K562 (cell line): Measurements from ENCODE around the gene MBOAT2. TPM values are rescaled to one million over a fixed set of nuclear protein-coding genes. Genes with fewer than 3 reads are reported as not detected.

Experiments used
- ATAC-seq: fragments of 200-7000 bp; cut with Tn5 transposase; 3 replicates; pipeline ENCODE4 v1.9.1; 2020; ENCODE audit warnings: moderate library complexity
- BruUV-seq: library from RNA; stranded (reverse); fragments of 400-500 nt; replicated peaks from 2 replicates; lab custom pipeline; 2021; lab: Mats Ljungman, UMichigan
- CTCF ChIA-PET: fragments of 300-600 bp; formaldehyde crosslinking; extraction: SDS; loops from one replicate; lab custom pipeline; 2021; ENCODE audit warnings: low intra/inter-chr PET ratio; lab: Yijun Ruan, JAX
- POLR2A ChIA-PET: fragments of 300-600, 350-650 bp; sonication (Branson Sonifier 250); formaldehyde crosslinking; extraction: SDS; loops from one replicate; lab custom pipeline; 2021; ENCODE audit warnings: antibody characterized with exemption, inconsistent platforms; lab: Yijun Ruan, JAX
- DNase-seq, 4 experiments: peaks; one replicate each; pipeline versions ENCODE4 v3.0.0 to v3.0.0-alpha.2; 2011 to 2018; ENCODE audit warnings: low spot score in 3 of 4, mixed read lengths in 3 of 4; ENCODE audit errors: extremely low read depth in 1 of 4
- FAIRE-seq: peaks from 2 replicates; lab custom pipeline; 2011; peaks lifted over from hg19 to GRCh38; lab: Jason Lieb, UNC
- H2AFZ ChIP-seq: 2 replicates; pipeline ENCODE4 v1.6.0; 2011; ENCODE audit warnings: low read depth, low read length, control low read depth, inconsistent platforms
- H3K27ac ChIP-seq: fragments of 200-600 bp; 3 replicates; pipeline ENCODE4 v1.8.0; 2011; ENCODE audit warnings: low read depth, mild to moderate bottlenecking, control low read depth, inconsistent platforms, low read length, moderate library complexity, mixed read lengths; ENCODE audit errors: extremely low read depth
- H3K27me3 ChIP-seq, 2 experiments: fragments of 300-600 bp in 1 of 2; 2 replicates in 1 of 2; 3 replicates in 1 of 2; pipeline versions ENCODE4 v1.6.0 to v1.8.0; 2011; ENCODE audit warnings: inconsistent platforms in 2 of 2, low read length in 2 of 2, mild to moderate bottlenecking in 1 of 2, mixed read lengths in 1 of 2, moderate library complexity in 1 of 2; ENCODE audit not compliant: control insufficient read depth in 2 of 2, insufficient read depth in 2 of 2
- H3K36me3 ChIP-seq: fragments of 300-600 bp; 3 replicates; pipeline ENCODE4 v1.8.0; 2011; ENCODE audit warnings: mild to moderate bottlenecking, low read length, inconsistent platforms; ENCODE audit not compliant: control insufficient read depth, insufficient read depth
- H3K4me1 ChIP-seq, 2 experiments: fragments of 200-600 bp in 1 of 2; replicated peaks in 1 of 2; 2 replicates in 1 of 2; 3 replicates in 1 of 2; pipeline versions ENCODE4 v1.5.1 to v1.8.0; 2011; ENCODE audit warnings: inconsistent platforms in 2 of 2, low read length in 2 of 2, mild to moderate bottlenecking in 1 of 2, mixed read lengths in 1 of 2, moderate library complexity in 1 of 2; ENCODE audit not compliant: control insufficient read depth in 2 of 2, insufficient read depth in 2 of 2
- H3K4me2 ChIP-seq: 2 replicates; pipeline ENCODE4 v1.6.1; 2011; ENCODE audit warnings: low read length, control low read depth, inconsistent platforms, mixed read lengths; ENCODE audit not compliant: insufficient read depth
- H3K4me3 ChIP-seq: fragments of 200-600 bp; sonication (generic), shearing (Covaris generic); 2 replicates; pipeline ENCODE4 v1.5.1; 2016; ENCODE audit warnings: control low read depth, inconsistent platforms
- H3K79me2 ChIP-seq: fragments of 200-600 bp; 3 replicates; pipeline ENCODE4 v1.8.0; 2011; ENCODE audit warnings: low read length, inconsistent platforms; ENCODE audit not compliant: control insufficient read depth, insufficient read depth
- H3K9ac ChIP-seq, 2 experiments: 2 replicates each; pipeline versions ENCODE4 v1.6.0 to v1.6.1; 2011; ENCODE audit warnings: low read depth in 2 of 2, low read length in 2 of 2, control low read depth in 1 of 2, inconsistent platforms in 1 of 2, mild to moderate bottlenecking in 1 of 2, mixed read lengths in 1 of 2; ENCODE audit not compliant: insufficient read depth in 1 of 2
- H3K9me1 ChIP-seq: one replicate; pipeline ENCODE4 v1.6.0; 2011; ENCODE audit warnings: inconsistent platforms, mild to moderate bottlenecking, low read length, moderate library complexity; ENCODE audit not compliant: control insufficient read depth, insufficient read depth
- H3K9me3 ChIP-seq: replicated peaks from 2 replicates; pipeline ENCODE4 v1.5.1; 2011; ENCODE audit warnings: low read depth, low read length, inconsistent platforms; ENCODE audit not compliant: control insufficient read depth, insufficient read depth
- H4K20me1 ChIP-seq: replicated peaks from 2 replicates; pipeline ENCODE4 v1.6.1; 2011; ENCODE audit warnings: low read length, inconsistent platforms, mixed read lengths; ENCODE audit not compliant: control insufficient read depth, insufficient read depth
- CBX2 ChIP-seq: fragments of 200-600 bp; sonication (generic); IDR thresholded peaks from one replicate; pipeline ENCODE4 v1.6.1; 2012; ENCODE audit warnings: mild to moderate bottlenecking, low read length, inconsistent platforms; ENCODE audit not compliant: insufficient read depth, poor library complexity, severe bottlenecking
- CHD1 ChIP-seq: fragments of 200-600 bp; sonication (generic); IDR thresholded peaks from one replicate; pipeline ENCODE4 v1.6.1; 2012; ENCODE audit warnings: mild to moderate bottlenecking, moderate library complexity, low read length, inconsistent platforms
- ESRRA ChIP-seq: fragments of 450-650 bp; IDR thresholded peaks from 2 replicates; pipeline ENCODE4 v1.6.1; 2014; ENCODE audit warnings: low read depth, mild to moderate bottlenecking, moderate library complexity, borderline replicate concordance
- HDAC8 ChIP-seq: fragments of 450-650 bp; IDR thresholded peaks from 2 replicates; pipeline ENCODE4 v1.6.1; 2016; ENCODE audit warnings: mild to moderate bottlenecking, missing genetic modification characterization, moderate library complexity, missing compliant biosample characterization
- HOMEZ ChIP-seq: fragments of 250-450 bp; sonication (Bioruptor Pico); IDR thresholded peaks from 2 replicates; pipeline ENCODE4 v1.4.0; 2020; ENCODE audit warnings: mild to moderate bottlenecking, moderate library complexity
- STAG1 ChIP-seq: sonication (generic); formaldehyde crosslinking; IDR thresholded peaks from 2 replicates; pipeline ENCODE4 v1.5.0; 2020; ENCODE audit warnings: missing genetic modification reagents, borderline replicate concordance
- TBL1XR1 ChIP-seq, 2 experiments: IDR thresholded peaks; 2 replicates each; pipeline ENCODE4 v1.6.1; 2012; ENCODE audit warnings: improper control_type of control experiment in 2 of 2, low read length in 2 of 2, mild to moderate bottlenecking in 1 of 2
- TBP ChIP-seq: optimal IDR thresholded peaks from 2 replicates; pipeline ENCODE3; 2011; ENCODE audit warnings: low read depth, low read length, improper control_type of control experiment
- ZBTB11 ChIP-seq, 3 experiments: fragments of 200-800 bp in 1 of 3; fragments of 250-450 bp in 1 of 3; fragments of 450-650 bp in 1 of 3; sonication (Bioruptor Pico) in 1 of 3; sonication (Bioruptor generic) in 1 of 3; formaldehyde crosslinking in 1 of 3; IDR thresholded peaks; 2 replicates each; pipeline versions ENCODE4 v1.6.1 to v1.8.0; 2016 to 2022; ENCODE audit warnings: mild to moderate bottlenecking in 2 of 3, missing genetic modification characterization in 2 of 3, missing compliant biosample characterization in 1 of 3, moderate library complexity in 1 of 3
- ZKSCAN3 ChIP-seq: fragments of 250-450 bp; sonication (Bioruptor Pico); IDR thresholded peaks from 2 replicates; pipeline ENCODE4 v1.4.0; 2020
- ZNF121 ChIP-seq: sonication (generic); formaldehyde crosslinking; conservative IDR thresholded peaks from 2 replicates; pipeline ENCODE4 v1.8.0; 2022; ENCODE audit warnings: missing genetic modification reagents
- ZNF146 ChIP-seq: IDR thresholded peaks from one replicate; pipeline ENCODE4 v1.6.1; 2018; ENCODE audit warnings: missing compliant biosample characterization; ENCODE audit not compliant: unreplicated experiment
- WGBS: fragments of 100-300 bp; shearing (Covaris generic); methylation state at CpG from one replicate; pipeline ENCODE4 v1.1.6; 2016; ENCODE audit warnings: low coverage, mixed read lengths; ENCODE audit not compliant: insufficient coverage; ENCODE audit errors: missing lambda C conversion rate; 5-methylcytosine and 5-hydroxymethylcytosine counted together
- in situ Hi-C: fragments of 300-500 bp; cut with MboI; formaldehyde crosslinking; loops from 4 replicates; pipeline ENCODE4 v1.15.0; 2018; ENCODE audit warnings: inconsistent platforms, mixed read lengths
- intact Hi-C: fragments of 100-400 bp; cut with micrococcal nuclease; formaldehyde crosslinking; loops from 2 replicates; pipeline ENCODE4 v1.14.2; 2022
- polyA plus RNA-seq, 8 experiments: library from polyadenylated mRNA; depleted of rRNA in 4 of 8; stranded (reverse) in 5 of 8; unstranded in 3 of 8; fragments of >200 nt; fragmentation: Nextera tagmentation in 2 of 8; fragmentation: Illumina TruSeq in 1 of 8; extraction: Ambion mirVana in 2 of 8; extraction: Trizol in 1 of 8; gene quantifications; 2 replicates each; pipeline versions ENCODE4 v1.2.1 to v1.2.3, GENCODE V29; 2011 to 2014; ENCODE audit warnings: inconsistent platforms in 1 of 8, missing spikeins in 1 of 8
- total RNA-seq, 7 experiments: library from RNA; depleted of rRNA in 6 of 7; stranded (reverse); fragments of >200 nt in 6 of 7; fragmentation: Illumina TruSeq in 2 of 7; extraction: Trizol in 2 of 7; gene quantifications; 2 replicates each; pipeline versions ENCODE4 v1.2.1 to v1.2.3, GENCODE V29; 2011 to 2021; ENCODE audit warnings: low replicate concordance in 1 of 7
- TF ChIP-seq, protein P1 (sequence below): sonication (generic); formaldehyde crosslinking; IDR thresholded peaks from 2 replicates; pipeline ENCODE4 v1.4.0; 2020; ENCODE audit warnings: mild to moderate bottlenecking, missing genetic modification reagents

Gene MBOAT2
- total and polyA plus RNA-seq, 9 of the 15 experiments (the other 6 are each of a cell fraction or from before 2014, with no cell fraction given): 8.4 to 122 (median 27.6) TPM

- no peak overlapping the region for H3K4me2 ChIP-seq
- no peak for FAIRE-seq
- H3K36me3 ChIP-seq: peaks cover 40% of the 10 kb centered on the region; the same call in 2 of the 3 replicates
- no peak overlapping the region for H3K9ac ChIP-seq
- ChIA-PET POLR2A (no interaction called here), CTCF (no interaction called here)
- in situ Hi-C loops (no loop called here), intact Hi-C loops (no loop called here)
- H3K4me3 ChIP-seq: no peak overlapping the region
- H3K9me3 ChIP-seq: no peaks in the 10 kb centered on the region
- H3K4me1 ChIP-seq: no peaks in the 10 kb centered on the region
- ATAC-seq: no peak
- H3K9me1 ChIP-seq: no peaks in the 10 kb centered on the region
- BruUV-seq: no TSS peak
- H2AFZ ChIP-seq: no peak overlapping the region
- H3K27me3 ChIP-seq: no peaks in the 10 kb centered on the region
- no peaks in the 10 kb centered on the region for H4K20me1 ChIP-seq
- no peaks in the 10 kb centered on the region for H3K79me2 ChIP-seq
- H3K27ac ChIP-seq: no peak overlapping the region
- no peak for DNase-seq
- 97% methylated on average over 8 of the region's 8 CpGs for WGBS
- no peak for TF ChIP-seq ZNF146
- TF ChIP-seq TBP: no peak
- no peak for TF ChIP-seq HOMEZ (CRISPR knock-in tag)
- no peak for TF ChIP-seq STAG1 (CRISPR knock-in tag)
- TF ChIP-seq CHD1: no peak
- no peak for TF ChIP-seq ZBTB11 (CRISPR knock-in tag; IDR thresholded peaks at IDR 0.05)
- no peak for TF ChIP-seq ZNF121
- TF ChIP-seq ZKSCAN3 (CRISPR knock-in tag): no peak
- no peak for TF ChIP-seq TBL1XR1 (IDR thresholded peaks at IDR 0.05; ENCODE audit: low read length in 2 of 2)
- TF ChIP-seq CBX2: no peak
- TF ChIP-seq, protein P1, sequence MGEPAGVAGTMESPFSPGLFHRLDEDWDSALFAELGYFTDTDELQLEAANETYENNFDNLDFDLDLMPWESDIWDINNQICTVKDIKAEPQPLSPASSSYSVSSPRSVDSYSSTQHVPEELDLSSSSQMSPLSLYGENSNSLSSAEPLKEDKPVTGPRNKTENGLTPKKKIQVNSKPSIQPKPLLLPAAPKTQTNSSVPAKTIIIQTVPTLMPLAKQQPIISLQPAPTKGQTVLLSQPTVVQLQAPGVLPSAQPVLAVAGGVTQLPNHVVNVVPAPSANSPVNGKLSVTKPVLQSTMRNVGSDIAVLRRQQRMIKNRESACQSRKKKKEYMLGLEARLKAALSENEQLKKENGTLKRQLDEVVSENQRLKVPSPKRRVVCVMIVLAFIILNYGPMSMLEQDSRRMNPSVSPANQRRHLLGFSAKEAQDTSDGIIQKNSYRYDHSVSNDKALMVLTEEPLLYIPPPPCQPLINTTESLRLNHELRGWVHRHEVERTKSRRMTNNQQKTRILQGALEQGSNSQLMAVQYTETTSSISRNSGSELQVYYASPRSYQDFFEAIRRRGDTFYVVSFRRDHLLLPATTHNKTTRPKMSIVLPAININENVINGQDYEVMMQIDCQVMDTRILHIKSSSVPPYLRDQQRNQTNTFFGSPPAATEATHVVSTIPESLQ (CRISPR knock-in tag): no peak
- TF ChIP-seq HDAC8 (tag): no peak
- no peak for TF ChIP-seq ESRRA
These were observed 183.5 kb downstream of the MBOAT2 start for GRCh38 chr2:8819948-8820347.
